GM12864 (cell line): ENCODE measurements around the gene D2HGDH.

Experiments
- DNase-seq: peaks from one replicate; pipeline ENCODE4 v3.0.0-alpha.2; 2011; ENCODE audit warnings: low read depth
- H3K4me3 ChIP-seq: 2 replicates; pipeline ENCODE4 v1.5.1; 2011; ENCODE audit warnings: mild to moderate bottlenecking, low read depth, low read length, control low read depth
- TF ChIP-seq, protein P1 (sequence below): IDR thresholded peaks from 2 replicates; pipeline ENCODE4 v1.5.1; 2011; ENCODE audit warnings: low read depth, mild to moderate bottlenecking, moderate library complexity, low read length, control low read depth, inconsistent platforms; ENCODE audit errors: missing control alignments

D2HGDH gene

DNA sequence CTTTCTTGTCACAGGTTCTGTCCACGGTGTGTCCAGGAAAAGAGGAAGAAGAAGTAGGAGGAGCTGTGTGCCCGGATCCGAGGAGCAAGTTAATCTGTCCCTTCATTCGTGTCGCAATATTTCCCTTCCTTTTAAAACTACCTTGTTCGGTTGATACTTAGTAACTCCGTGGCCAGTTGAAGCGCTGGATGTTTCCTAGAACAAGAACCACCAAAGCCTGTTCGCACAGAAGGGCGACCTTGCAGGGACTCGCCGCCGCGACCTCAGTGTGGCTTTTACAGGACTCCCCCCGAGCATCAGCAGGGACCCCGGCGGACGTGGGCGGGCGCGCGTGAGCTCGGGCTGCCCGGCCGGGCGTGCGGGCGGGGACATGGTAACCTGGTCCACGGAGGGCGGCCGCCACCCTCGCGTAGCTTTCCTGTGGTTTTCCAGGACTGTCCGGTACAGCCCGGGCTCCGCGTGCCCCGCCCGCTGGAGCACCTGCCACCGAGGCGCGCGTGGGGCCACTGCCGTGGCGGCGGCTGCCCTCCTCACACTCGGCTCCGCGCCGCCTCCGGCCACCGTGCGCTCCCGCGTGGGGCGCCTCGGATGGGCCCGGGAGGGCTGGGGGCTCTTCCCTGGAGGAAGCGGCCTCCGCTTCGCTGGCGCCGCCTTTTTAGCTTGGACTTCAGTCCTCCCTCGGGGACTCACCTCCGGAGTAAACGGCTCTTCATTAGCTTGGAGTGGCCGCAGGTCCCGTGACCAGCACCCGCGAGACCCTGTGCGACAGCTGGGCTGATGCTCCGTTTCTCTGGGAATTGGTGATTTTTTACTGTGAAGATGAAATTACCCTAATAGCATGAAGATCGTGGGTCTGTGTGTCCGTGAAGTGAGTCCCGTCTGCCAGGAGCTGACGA, 9.2 kb upstream of the D2HGDH start:
- DNase-seq, result no peak
- no peak overlapping the region for H3K4me3 ChIP-seq
- TF ChIP-seq, protein P1, sequence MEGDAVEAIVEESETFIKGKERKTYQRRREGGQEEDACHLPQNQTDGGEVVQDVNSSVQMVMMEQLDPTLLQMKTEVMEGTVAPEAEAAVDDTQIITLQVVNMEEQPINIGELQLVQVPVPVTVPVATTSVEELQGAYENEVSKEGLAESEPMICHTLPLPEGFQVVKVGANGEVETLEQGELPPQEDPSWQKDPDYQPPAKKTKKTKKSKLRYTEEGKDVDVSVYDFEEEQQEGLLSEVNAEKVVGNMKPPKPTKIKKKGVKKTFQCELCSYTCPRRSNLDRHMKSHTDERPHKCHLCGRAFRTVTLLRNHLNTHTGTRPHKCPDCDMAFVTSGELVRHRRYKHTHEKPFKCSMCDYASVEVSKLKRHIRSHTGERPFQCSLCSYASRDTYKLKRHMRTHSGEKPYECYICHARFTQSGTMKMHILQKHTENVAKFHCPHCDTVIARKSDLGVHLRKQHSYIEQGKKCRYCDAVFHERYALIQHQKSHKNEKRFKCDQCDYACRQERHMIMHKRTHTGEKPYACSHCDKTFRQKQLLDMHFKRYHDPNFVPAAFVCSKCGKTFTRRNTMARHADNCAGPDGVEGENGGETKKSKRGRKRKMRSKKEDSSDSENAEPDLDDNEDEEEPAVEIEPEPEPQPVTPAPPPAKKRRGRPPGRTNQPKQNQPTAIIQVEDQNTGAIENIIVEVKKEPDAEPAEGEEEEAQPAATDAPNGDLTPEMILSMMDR, result no peak

DNA sequence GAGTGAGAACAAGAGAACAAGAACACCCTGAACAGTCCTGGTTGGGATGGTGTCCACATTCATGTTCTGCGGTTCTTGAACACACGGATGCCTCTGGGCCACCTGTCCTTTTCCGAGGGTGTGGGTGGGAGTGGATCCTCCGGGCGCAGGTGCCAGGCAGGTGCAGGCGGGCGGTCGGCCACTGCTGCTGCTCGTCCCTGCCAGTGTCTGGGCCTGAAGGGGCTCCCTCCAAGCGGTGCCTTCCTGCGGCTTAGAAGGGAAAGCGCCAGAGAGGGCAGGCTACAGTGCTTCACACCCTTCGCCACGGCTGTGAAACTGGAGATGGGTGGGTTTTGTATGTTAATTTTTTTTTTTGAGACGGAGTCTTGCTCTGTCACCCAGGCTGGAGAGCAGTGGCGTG, 8.0 kb upstream of the D2HGDH start:
- TF ChIP-seq, protein P1, result no peak
- H3K4me3 ChIP-seq, result no peak overlapping the region
- no peak for DNase-seq

DNA sequence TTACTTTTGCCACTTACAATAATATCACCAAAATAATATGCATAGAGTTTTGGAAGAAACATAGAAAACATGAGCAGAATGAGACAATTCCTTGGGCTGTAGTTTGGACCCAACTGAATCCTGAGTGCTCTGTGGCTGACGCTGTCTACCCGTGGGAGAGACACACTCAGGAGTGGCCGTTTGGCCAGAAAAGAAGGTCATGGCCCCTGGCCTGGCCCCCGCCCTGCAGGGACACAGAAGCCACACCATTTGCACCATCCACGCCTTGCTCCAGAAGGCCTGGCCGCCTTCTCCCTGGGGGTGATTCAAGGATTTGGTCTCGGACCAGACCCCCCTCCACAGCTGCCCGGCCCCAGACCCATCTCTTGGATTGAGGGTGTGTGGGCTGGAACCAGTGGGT, 6.4 kb upstream of the D2HGDH start:
- TF ChIP-seq, protein P1, result no peak
- H3K4me3 ChIP-seq, result no peak overlapping the region
- DNase-seq, result no peak

DNA sequence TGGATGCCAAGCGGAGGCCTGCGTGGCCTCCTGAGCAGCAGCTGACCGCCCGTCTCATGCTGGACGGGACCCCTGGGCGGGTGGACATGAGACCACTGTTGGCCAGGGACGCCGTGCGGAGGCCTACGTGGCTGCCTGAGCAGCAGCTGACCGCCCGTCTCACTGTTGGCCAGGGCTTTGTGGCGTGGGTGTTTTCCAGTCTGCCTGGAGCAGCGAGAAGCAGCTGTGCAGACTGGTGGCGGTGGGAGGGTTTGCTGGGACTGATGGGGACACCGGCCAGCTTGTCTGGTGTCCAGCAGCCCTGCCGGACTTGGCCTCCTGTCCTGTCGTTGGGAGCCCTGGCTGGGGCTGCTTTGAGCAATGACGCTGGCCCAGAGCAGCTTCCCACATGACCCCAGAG, 5.8 kb upstream of the D2HGDH start:
- TF ChIP-seq, protein P1, result no peak
- no peak overlapping the region for H3K4me3 ChIP-seq
- no peak for DNase-seq

DNA sequence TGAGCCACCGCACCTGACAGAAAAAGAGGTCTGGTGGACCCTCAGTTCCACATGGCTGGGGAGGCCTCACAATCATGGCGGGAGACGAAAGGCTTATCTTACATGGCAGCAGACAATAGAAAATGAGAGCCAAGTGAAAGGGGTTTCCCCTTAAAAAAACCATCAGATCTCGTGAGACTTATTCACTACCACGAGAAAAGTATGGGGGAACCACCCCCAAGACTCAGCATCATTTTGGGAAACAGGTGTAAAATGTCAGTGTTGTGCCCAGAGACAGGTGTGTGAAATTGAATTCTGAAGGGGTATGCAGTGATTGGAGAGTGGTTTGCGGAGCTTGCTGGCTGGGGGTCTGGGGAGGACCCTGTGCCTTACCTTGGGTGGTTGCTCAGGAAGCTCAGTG, 4.6 kb upstream of the D2HGDH start:
- TF ChIP-seq, protein P1, result no peak
- DNase-seq, result no peak
- no peak overlapping the region for H3K4me3 ChIP-seq

DNA sequence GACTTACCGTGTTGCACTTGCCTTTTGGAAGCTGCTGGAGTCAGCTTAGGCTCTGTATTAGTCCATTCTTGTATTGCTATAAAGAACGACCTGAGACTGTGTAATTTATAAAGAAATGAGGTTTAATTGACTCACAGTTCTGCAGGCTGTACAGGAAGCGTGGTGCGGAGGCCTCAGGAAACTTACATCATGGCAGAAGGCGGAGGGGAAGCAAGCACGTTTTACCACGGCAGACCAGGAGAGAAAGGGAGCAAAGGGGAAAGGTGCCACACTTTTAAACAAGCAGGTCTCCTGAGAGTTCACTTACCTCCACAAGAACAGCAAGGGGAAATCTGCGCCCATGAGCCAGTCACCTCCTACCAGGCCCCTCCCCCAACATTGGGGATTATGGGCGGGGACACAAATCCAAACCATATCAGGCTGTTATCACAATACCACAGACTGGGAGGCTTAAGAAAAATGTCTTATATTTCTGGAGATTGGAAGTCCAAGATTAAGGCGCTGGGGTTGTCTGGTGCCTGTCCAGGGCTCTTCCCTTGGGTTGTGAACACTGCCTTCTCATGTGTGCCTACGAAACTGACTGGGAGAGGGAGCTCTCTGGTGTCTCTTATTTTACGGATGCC, 3.6 kb upstream of the D2HGDH start:
- DNase-seq, result no peak
- TF ChIP-seq, protein P1, result no peak
- no peak overlapping the region for H3K4me3 ChIP-seq
